Stimulated activated memory B cell treated with anti-CD40 and anti-IgM and Interleukin-4, amounts not matched to agents 10 μg/mL and 1 μg/mL and 100 μg/mL, for 72 hours (primary cell): ENCODE results near the gene WDR43.
"Not testable (repeated sequence)": the region's sequence is repeated elsewhere in the genome, so short reads cannot be mapped to it uniquely, and the experiment has no call there.

Source experiments
- ATAC-seq: fragments of 150-1000 bp; cut with Tn5 transposase; 2 replicates; pipeline ENCODE4 v1.10.0; 2021
- H3K27ac Mint-ChIP-seq: one replicate; pipeline ENCODE4 v1.8.0; 2022; ENCODE audit warnings: mild to moderate bottlenecking, mixed read lengths
- H3K27me3 Mint-ChIP-seq: one replicate; pipeline ENCODE4 v1.8.0; 2022; ENCODE audit warnings: mixed read lengths
- H3K36me3 Mint-ChIP-seq: one replicate; pipeline ENCODE4 v1.8.0; 2022; ENCODE audit warnings: mixed read lengths
- H3K4me1 Mint-ChIP-seq: one replicate; pipeline ENCODE4 v1.8.0; 2022; ENCODE audit warnings: mixed read lengths
- H3K4me3 Mint-ChIP-seq: one replicate; pipeline ENCODE4 v1.8.0; 2022; ENCODE audit warnings: mild to moderate bottlenecking, moderate library complexity, mixed read lengths
- H3K9me3 Mint-ChIP-seq: one replicate; pipeline ENCODE4 v1.8.0; 2022; ENCODE audit warnings: mixed read lengths

WDR43 gene

DNA sequence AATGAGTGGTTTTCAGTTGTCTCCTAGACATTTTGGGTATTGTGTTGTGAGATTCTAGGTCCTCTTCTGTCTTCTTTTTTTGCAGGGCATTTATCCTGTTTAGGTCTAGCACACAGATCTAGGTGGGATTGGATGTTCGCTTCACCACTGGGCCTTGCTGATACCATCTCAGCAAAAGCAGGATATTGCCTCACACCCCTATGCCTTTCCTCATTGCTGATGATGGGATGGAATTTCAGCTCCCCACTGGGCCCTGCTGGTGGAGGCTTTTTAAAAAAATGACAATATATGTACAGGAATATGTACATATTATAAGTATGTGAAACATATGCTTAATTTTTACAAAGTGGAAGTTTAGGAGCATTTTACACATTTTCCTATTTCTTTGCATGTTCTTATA lies 81.2 kb downstream of the WDR43 start:
- Mint-ChIP-seq H3K9me3 (peaks cover 4% of the 10 kb centered on the region), H3K4me1 (no peaks in the 10 kb centered on the region), H3K4me3 (no peak overlapping the region), H3K36me3 (no peaks in the 10 kb centered on the region), H3K27ac (no peak overlapping the region), H3K27me3 (peaks cover 40% of the 10 kb centered on the region)
- ATAC-seq = no peak

DNA sequence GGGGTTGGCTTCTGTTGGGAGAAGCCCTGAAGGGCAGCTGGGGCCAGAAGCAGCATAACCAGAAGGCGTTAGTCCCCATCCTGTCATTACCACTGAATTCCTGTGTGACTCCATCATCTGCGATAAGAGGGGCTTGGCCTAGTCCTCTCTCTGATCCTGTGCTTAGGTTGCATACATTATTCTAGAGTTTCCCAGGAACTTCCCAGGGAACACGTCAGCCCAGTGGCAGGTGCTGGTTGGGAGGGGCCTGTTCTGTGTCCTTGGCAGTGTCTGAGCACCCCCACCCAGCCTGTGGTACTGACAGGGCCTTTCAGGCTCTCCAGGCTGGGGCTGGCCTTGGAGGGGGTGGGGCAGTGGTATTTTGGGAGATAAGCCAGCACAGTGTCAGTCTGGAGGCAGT lies 82.1 kb downstream of the WDR43 start:
- no peaks in the 10 kb centered on the region for H3K36me3 Mint-ChIP-seq
- ATAC-seq = no peak
- no peak overlapping the region for H3K4me3 Mint-ChIP-seq
- peaks cover 4% of the 10 kb centered on the region for H3K9me3 Mint-ChIP-seq
- H3K27ac Mint-ChIP-seq = no peak overlapping the region
- H3K27me3 Mint-ChIP-seq = peaks cover 40% of the 10 kb centered on the region
- no peaks in the 10 kb centered on the region for H3K4me1 Mint-ChIP-seq

DNA sequence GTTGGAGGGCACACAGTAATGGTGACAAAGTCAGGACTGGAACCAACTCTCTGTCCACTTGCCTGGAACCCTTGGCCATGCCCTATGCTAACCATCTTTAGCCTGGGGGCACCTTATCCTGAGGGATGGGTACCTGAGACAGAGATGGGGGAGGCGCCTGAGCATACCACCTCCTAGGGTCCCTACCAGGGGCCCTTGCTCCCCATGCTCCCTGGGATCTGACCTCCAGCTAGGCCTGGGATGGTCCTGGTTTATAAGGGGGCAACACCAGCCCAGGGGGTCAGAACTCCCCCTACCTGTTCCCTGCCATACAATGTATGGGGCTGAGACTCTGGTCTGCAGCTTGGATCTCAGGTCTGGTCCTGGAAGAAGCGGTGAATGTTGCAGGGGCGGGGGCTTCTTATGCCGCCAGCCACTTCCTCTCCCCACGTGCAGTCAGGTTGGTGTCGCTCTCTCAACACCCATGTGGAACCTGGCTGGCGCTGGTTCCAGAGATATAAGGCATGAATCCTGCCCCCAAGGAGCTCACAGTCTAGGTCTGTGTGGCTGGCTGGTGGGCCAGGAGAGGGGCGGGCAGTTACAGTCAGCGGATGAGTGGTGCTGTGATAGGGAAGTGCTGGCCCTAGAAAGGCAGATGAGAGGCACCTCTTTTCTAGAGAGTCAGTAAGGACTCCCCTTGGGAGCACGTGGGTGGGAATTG lies 82.9 kb downstream of the WDR43 start:
- Mint-ChIP-seq H3K4me1 (no peaks in the 10 kb centered on the region), H3K27me3 (peaks cover 40% of the 10 kb centered on the region), H3K4me3 (no peak overlapping the region), H3K27ac (no peak overlapping the region), H3K36me3 (no peaks in the 10 kb centered on the region), H3K9me3 (peaks cover 4% of the 10 kb centered on the region)
- no peak for ATAC-seq

DNA sequence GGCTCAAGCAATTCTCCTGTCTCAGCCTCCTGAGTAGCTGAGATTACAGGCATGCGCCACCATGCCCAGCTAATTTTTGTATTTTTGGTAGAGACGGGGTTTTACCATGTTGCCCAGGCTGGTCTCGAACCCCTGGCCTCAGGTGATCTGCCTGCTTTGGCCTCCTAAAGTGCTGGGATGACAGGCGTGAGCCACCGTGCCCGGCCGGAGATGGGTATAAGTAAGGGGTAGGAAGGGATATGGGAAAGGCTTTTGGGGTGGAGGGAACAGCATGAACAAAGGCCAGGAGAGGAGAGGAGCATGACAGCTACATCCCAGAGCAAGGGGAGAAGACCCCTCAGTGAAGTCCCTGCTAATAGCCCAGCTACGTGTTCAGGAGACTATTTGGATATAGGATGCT lies 83.5 kb downstream of the WDR43 start:
- H3K4me1 Mint-ChIP-seq, H3K36me3 Mint-ChIP-seq, H3K27ac Mint-ChIP-seq, H3K4me3 Mint-ChIP-seq, H3K9me3 Mint-ChIP-seq, ATAC-seq: not testable (repeated sequence)
- peaks cover 34% of the 10 kb centered on the region for H3K27me3 Mint-ChIP-seq

DNA sequence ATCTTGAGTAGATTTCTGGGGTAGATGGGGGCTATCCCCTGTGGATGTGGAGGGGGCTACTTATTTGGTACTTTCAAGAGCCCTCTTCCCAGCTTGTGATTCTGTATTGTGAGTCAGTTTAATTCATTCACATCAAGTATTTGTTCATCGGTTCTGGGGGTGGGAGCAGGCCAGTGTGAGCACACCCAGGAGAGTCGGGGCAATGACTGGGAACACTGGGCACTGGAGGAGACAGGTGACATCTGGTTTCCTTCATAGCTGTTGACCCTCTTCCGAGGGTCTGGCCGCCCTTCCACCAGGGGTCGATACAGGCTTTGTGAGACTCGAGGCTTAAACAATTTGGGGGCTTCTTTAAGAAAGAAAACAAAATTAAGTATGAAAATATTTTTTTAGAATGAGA lies 84.1 kb downstream of the WDR43 start:
- Mint-ChIP-seq H3K4me3 (no peak overlapping the region), H3K9me3 (no peaks in the 10 kb centered on the region), H3K36me3 (no peaks in the 10 kb centered on the region), H3K4me1 (no peaks in the 10 kb centered on the region), H3K27me3 (peaks cover 28% of the 10 kb centered on the region), H3K27ac (no peak overlapping the region)
- ATAC-seq = no peak

DNA sequence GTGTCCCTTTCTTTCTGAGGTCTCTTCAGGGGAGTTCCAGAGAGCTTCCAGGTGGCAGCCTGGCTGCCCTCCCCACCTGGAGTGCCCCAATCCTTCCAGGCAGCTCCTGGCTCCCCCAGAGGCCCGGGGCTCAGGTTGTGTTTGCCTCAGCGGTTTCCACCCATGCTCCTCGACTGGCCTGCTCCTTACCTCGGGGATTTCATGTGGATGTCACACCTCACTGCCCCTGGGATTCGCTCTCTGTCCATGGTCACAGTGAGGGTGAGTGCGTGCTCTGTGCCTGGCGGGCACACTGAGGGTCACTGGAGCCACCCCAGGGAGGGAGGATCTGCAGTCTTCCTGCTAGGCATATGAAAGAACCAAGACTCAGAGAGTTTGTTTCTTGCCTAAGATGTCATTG lies 84.6 kb downstream of the WDR43 start:
- no peak overlapping the region for H3K27ac Mint-ChIP-seq
- H3K9me3 Mint-ChIP-seq = no peaks in the 10 kb centered on the region
- H3K4me3 Mint-ChIP-seq = no peak overlapping the region
- peaks cover 26% of the 10 kb centered on the region for H3K27me3 Mint-ChIP-seq
- no peaks in the 10 kb centered on the region for H3K36me3 Mint-ChIP-seq
- H3K4me1 Mint-ChIP-seq = no peaks in the 10 kb centered on the region
- ATAC-seq = no peak

DNA sequence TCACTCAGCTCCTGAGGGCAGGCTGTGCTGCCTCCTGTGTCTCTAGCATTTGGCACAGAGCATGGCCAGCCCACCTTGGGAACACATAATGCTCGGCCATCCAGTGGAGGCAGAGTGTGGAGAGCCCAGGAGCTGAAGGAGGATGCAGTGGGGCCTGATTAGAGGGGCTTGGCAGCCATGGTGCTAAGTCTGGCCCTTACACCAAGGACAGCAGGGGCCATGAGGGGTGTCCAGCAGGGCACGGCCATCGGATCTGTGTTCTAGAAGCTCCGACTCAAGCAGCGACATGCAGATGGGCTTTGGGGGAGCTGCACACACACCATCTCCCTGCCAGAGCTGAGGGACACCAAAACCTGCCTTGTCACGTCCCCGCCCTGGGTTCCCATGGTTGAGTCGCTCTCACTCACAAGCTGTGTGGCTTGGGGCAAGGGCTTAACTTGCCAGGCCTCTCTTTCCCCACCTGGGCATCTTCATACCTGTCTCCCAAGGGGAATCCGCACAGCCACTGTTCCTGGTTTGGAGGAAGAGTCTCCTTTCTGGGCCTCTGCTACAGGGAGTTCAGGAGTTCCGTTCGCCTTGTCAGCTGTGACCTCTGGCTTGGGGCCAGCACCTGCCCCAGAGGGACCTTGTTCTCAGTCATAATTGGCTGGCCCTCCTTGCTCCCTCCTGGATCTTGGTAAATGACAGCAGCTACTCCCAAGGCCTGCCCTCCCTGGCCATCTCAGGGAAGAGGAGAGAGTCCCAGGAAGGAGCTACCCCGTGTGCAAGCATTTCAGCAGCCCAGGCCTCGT lies 85.3 kb downstream of the WDR43 start:
- no peaks in the 10 kb centered on the region for H3K36me3 Mint-ChIP-seq
- H3K4me1 Mint-ChIP-seq = no peaks in the 10 kb centered on the region
- H3K9me3 Mint-ChIP-seq = no peaks in the 10 kb centered on the region
- H3K27me3 Mint-ChIP-seq = peaks cover 26% of the 10 kb centered on the region
- no peak for ATAC-seq
- no peak overlapping the region for H3K4me3 Mint-ChIP-seq
- H3K27ac Mint-ChIP-seq = no peak overlapping the region

DNA sequence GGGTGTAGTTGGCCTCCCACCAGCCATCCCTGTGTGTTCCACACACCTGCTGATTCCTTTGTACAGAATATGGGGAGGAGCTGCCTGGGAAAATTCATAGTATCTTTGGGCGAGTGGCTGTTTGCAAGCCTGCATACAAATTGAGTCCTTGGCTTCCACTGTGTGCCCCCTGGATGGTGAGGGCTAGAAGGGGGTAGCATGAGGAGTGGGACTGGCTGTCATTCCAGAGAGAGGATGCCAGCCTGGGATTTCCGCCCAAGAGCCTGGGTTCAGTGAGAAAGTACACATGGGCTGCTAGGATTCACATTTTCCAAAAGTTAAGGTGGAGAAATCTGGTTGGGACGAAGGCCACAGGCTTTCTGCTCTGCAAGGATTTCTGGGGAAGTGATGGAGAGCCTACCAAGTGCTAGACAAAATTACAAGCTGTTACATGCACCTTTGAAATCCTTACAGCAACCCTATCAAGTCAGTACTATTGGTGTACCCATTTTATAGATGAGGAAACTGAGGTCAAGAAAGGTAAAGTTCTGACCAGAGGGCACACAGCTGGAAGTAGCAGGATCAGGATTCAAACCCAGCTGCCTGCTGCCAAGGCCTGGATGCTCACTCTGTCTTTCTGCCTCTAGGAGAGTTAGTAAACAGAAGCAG lies 86.0 kb downstream of the WDR43 start:
- ATAC-seq = no peak
- Mint-ChIP-seq H3K4me1 (no peaks in the 10 kb centered on the region), H3K4me3 (no peak overlapping the region), H3K27me3 (peaks cover 22% of the 10 kb centered on the region), H3K9me3 (no peaks in the 10 kb centered on the region), H3K36me3 (no peaks in the 10 kb centered on the region), H3K27ac (no peak overlapping the region)

DNA sequence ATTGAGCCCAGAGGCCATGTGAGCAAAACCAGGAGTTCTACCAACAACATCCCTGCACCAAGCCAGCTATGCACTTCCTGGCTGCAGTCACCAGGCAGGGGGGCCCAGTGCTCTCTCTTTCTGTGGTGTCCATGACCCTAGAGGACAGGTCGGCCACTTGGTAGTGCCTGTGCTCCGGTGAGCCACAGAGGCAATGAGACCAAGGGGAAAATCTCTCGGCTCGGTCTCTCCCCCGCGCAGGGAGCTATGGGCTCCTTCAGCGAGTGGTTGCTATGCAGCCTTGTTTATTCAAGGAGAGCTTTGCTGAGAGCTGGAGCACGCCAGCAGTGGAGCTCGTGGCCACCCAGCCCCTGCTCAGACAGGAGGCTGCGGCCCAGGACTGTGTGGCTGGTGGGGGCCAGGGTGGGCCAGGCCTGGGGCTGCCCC lies 86.6 kb downstream of the WDR43 start, which contains the start of gene TOGARAM2:
TSS of gene TOGARAM2 (plus strand) at position 283 of the 426 bp plus-strand sequence. CDS start 13,537 bp downstream, outside the sequence.
- ATAC-seq = no peak
- Mint-ChIP-seq H3K27ac (no peak within 1 kb of the TSS), H3K4me1 (no peaks in the 10 kb centered on the region), H3K9me3 (no peaks in the 10 kb centered on the region), H3K27me3 (peaks cover 17% of the 10 kb centered on the region), H3K4me3 (no peak within 1 kb of the TSS), H3K36me3 (no peaks in the 10 kb centered on the region)

DNA sequence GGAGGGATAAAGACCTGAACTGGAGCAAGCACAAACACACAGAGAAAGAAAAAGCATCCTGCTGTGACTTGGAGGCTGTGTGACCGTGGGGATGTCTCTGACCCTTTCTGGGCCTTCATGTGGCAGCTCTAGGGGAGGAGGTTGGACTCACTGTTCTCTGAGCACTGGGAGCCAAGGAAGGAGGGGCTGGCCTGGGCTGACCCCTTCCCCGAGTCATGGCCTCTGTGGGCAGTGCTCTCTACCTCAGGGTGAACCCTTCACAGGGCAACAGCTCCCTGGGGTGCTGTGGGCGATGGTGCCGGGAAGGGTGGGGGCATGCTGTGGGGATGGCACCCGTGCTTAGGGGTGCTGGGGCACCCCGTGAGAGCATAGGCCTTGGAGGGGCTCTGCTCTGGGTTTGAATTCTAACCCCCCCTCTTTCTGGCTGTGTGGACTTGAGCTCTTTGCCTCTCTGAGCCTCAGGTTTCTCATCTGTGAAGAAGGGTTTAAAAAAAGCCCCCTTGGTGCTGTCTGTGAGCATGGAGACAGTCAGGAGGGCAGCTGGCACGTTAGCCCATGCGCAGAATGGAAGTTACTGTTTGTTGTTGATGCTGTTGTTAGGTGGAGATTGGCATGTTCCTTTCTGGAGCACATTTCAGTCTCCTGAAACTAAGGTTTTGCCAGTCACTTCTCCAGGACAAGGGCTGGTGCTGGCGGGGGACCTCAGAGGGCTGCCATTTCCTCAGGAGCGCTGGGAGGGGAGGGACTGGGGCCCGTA lies 87.3 kb downstream of the WDR43 start:
- ATAC-seq = peak; percentile 35
- Mint-ChIP-seq H3K36me3 (no peaks in the 10 kb centered on the region), H3K4me3 (no peak overlapping the region), H3K27ac (no peak overlapping the region), H3K27me3 (peaks cover 10% of the 10 kb centered on the region), H3K9me3 (no peaks in the 10 kb centered on the region), H3K4me1 (no peaks in the 10 kb centered on the region)

DNA sequence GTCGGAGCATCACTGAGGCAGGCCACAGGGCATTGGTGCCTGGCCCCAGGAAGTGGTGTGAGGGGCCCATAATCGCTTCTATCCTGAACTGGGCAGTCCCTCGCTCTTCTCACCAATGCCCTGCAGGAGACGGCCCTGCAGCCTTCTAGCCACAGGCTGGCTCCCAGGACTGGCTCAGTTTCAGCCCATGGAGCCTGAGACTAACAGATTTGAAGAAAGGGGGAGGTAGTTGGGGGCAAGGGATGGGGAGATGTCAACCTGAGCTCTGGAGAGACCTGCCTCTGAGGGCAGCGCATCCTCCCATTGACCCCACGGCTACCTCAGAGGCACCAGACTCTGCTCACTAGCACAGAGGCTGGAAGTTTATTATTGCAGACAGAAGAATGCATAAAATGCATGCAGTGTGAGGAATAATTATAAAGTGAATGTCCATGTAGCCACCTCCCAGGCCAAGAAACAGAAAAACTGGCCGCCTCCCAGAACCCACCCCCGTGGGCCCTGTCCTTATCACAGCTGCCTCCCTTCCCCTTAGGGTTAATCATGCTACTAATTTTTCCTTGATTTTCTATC lies 88.0 kb downstream of the WDR43 start:
- H3K36me3 Mint-ChIP-seq = no peaks in the 10 kb centered on the region
- H3K27ac Mint-ChIP-seq = no peak overlapping the region
- no peak for ATAC-seq
- H3K27me3 Mint-ChIP-seq = peaks cover 9% of the 10 kb centered on the region
- no peak overlapping the region for H3K4me3 Mint-ChIP-seq
- H3K9me3 Mint-ChIP-seq = no peaks in the 10 kb centered on the region
- H3K4me1 Mint-ChIP-seq = no peaks in the 10 kb centered on the region

DNA sequence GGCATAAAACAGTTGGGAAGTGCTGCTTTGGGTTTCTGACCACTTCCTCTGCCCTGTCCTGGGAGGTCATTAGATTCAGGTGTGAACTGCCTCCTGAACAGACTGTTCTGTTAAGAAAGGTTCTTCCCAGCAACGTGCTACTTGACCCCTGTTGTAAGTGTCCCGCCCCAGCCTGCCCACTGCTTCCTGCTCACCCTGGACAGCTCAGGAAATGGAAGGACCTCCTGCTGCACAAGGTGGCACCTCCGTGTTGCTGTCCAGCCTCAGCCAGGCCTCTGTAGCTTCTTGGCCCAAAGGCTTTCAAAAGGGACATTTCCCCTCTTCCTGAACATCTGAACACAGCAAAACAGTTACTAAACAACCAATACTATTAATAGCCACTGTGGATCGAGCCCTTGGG lies 92.0 kb downstream of the WDR43 start:
- Mint-ChIP-seq H3K4me3 (no peak overlapping the region), H3K4me1 (no peaks in the 10 kb centered on the region), H3K36me3 (no peaks in the 10 kb centered on the region), H3K27me3 (peaks cover 8% of the 10 kb centered on the region), H3K9me3 (no peaks in the 10 kb centered on the region), H3K27ac (no peak overlapping the region)
- no peak for ATAC-seq

DNA sequence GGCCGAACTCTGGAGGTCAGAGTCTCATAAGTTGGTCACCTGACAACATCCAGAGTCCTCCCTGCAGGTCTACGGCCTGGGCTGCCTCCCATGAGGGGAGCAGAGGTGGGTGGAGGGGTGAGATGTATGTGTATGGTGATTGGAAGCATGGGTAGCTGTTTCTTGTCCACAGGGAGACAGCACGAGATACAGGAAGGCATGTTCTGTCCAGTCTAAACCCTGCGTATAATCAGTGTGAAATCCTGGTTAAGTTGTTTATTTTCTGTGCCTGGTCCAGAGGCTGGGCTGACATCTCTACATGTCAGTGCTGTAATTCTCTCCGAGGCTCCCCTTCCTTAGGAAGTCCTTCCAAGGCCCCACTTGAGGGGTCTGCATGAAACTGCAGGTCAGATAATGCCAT lies 95.5 kb downstream of the WDR43 start:
- Mint-ChIP-seq H3K36me3 (no peaks in the 10 kb centered on the region), H3K4me1 (no peaks in the 10 kb centered on the region), H3K27me3 (peaks cover 8% of the 10 kb centered on the region), H3K27ac (no peak overlapping the region), H3K4me3 (no peak overlapping the region), H3K9me3 (no peaks in the 10 kb centered on the region)
- ATAC-seq = no peak

DNA sequence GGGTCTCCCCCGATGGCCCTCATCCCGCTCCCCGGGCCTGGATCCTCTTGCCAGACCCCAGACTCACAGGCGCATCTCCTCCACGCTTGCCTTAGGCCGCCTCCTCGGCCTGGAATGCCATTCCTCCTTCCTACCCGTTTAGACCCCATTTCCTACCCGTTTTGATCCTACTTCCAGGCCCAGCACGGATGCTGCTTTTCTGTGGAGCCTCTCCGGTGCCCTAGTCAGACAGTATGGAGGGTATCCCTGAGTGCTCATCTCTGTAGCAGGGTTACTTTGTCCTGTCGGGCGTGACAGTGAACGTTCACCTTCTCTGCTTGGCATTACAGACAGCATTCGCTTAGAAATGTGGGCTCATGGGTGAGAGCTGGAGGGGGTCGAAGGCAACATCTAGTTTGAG lies 96.0 kb downstream of the WDR43 start:
- H3K9me3 Mint-ChIP-seq = no peaks in the 10 kb centered on the region
- H3K4me1 Mint-ChIP-seq = no peaks in the 10 kb centered on the region
- H3K4me3 Mint-ChIP-seq = no peak overlapping the region
- no peak overlapping the region for H3K27ac Mint-ChIP-seq
- no peak for ATAC-seq
- H3K27me3 Mint-ChIP-seq = peaks cover 8% of the 10 kb centered on the region
- H3K36me3 Mint-ChIP-seq = no peaks in the 10 kb centered on the region

DNA sequence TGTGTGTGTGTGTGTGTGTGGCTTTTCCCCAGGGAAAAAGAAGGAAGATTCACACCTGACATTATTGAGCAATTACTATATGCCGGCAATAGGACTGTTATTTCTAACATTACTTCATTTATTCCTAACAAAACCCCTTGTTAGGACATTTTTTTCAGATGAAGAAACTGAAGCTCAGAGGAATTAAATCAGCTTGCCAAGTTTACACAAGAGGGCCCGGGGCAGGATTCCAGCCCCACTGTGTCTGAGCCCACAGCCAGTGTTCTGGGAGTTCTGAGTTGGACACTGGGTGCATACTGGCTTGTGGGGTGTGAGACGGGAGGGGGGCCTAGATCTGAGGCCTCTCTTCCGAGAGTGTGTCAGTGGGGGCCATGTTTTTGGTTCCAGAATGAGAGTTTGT lies 96.6 kb downstream of the WDR43 start:
- Mint-ChIP-seq H3K4me3 (no peak overlapping the region), H3K27me3 (peaks cover 8% of the 10 kb centered on the region), H3K9me3 (no peaks in the 10 kb centered on the region), H3K4me1 (no peaks in the 10 kb centered on the region), H3K36me3 (no peaks in the 10 kb centered on the region), H3K27ac (no peak overlapping the region)
- ATAC-seq = no peak
